ENCODE data around the gene CALN1. TPM values are rescaled to one million over a fixed set of nuclear protein-coding genes. Genes with fewer than 3 reads are reported as not detected.
A peak's percentile ranks its signal among the peaks of the same experiment; 100 is the strongest.

CALN1 gene
- total and polyA plus RNA-seq, 2 of the 8 experiments (the other 6 are each of a cell fraction or from before 2014, with no cell fraction given) = 6.4 to 15.2 TPM

DNA sequence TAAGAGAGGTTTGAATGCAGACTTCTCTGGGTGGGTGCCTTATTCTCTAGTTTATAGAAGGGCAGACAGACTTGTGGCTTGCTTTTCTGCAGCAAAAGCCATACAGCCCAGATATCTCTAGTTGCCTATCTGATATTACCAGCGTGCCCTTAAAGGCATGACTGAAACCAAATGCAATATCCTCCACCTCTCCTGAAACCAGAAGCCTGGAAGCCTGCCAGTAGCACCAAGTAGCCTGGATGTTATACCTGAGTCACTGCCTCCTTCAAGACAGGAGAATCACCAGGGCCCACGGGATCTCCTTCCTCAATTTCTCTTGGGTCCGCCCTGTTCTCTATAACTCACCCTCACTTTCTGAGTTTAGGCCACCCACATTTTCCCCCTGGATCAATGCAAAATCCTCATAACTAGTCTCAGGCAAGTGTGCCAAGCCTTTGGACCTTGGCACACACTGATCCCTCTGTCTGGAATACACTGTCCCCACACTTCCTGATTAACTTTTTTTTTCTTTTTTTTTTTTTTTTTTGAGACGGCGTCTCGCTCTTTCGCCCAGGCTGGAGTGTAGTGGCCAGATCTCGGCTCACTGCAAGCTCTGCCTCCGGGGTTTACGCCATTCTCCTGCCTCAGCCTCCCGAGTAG is 641.8 kb downstream of the CALN1 start:
- Histone ChIP-seq H3K27me3 (replicated peaks in 1 of 4; ENCODE audit: control insufficient read depth in 3 of 4, extremely low read depth in 1 of 4, insufficient read depth in 3 of 4, low read length in 3 of 4) (no peaks in the 10 kb centered on the region), H2AK5ac (ENCODE audit: low read depth, low read length) (no peak overlapping the region), H3K36me3 (ENCODE audit: control insufficient read depth in 2 of 4, insufficient read depth in 4 of 4, low read length in 3 of 4) (no peaks in the 10 kb centered on the region), H4K20me1 (replicated peaks in 1 of 2; ENCODE audit: control insufficient read depth in 1 of 2, insufficient read depth in 2 of 2, low read length in 2 of 2) (no peaks in the 10 kb centered on the region), H3K18ac (ENCODE audit: extremely low read depth, low read length) (no peak overlapping the region), H4K91ac (replicated peaks; ENCODE audit: insufficient read length, low read length) (no peak overlapping the region), H3K9me3 (ENCODE audit: insufficient read depth in 2 of 2, low read depth in 1 of 2, low read length in 1 of 2) (no peaks in the 10 kb centered on the region), H3K14ac (ENCODE audit: insufficient read length) (no peak overlapping the region), H2BK5ac (ENCODE audit: low read depth, low read length) (no peak overlapping the region), H2BK12ac (ENCODE audit: low read depth, low read length) (no peak overlapping the region), H2BK120ac (replicated peaks; ENCODE audit: low read depth, low read length) (no peak overlapping the region), H3K23me2 (ENCODE audit: low read depth, low read length) (no peaks in the 10 kb centered on the region), H3K23ac (ENCODE audit: insufficient read length) (no peak overlapping the region), H2AFZ (ENCODE audit: low read length) (no peak overlapping the region), H3K56ac (replicated peaks; ENCODE audit: insufficient read length, low read depth, low read length) (no peak overlapping the region), H4K8ac (ENCODE audit: extremely low read depth, insufficient read depth, low read length) (no peak overlapping the region), H3K4me2 (ENCODE audit: insufficient read depth in 1 of 2, low read depth in 2 of 2, low read length in 2 of 2) (no peak overlapping the region), H3K27ac (ENCODE audit: low read depth, low read length) (no peak overlapping the region), H3K4ac (replicated peaks; ENCODE audit: insufficient read length, low read depth, low read length) (no peak overlapping the region), H3K79me2 (ENCODE audit: control insufficient read depth in 1 of 2, insufficient read depth in 2 of 2, low read length in 2 of 2) (no peaks in the 10 kb centered on the region), H4K5ac (ENCODE audit: insufficient read length, low read depth, low read length) (no peak overlapping the region), H3K9ac (replicated peaks in 1 of 4; ENCODE audit: extremely low read depth in 1 of 4, low read depth in 3 of 4, low read length in 3 of 4) (no peak overlapping the region), H3K4me3 (ENCODE audit: extremely low read depth in 1 of 4, insufficient read depth in 2 of 4, low read depth in 3 of 4, low read length in 4 of 4) (no peak overlapping the region), H3K4me1 (replicated peaks in 1 of 4; ENCODE audit: control insufficient read depth in 3 of 4, insufficient read depth in 4 of 4, low read length in 3 of 4) (no peaks in the 10 kb centered on the region), H2BK15ac (ENCODE audit: low read length) (no peak overlapping the region), H3K79me1 (ENCODE audit: low read depth, low read length) (no peaks in the 10 kb centered on the region), H2BK20ac (ENCODE audit: low read length) (no peak overlapping the region)
- peak in 1 of 2 experiments; percentile 33 for DNase-seq (ENCODE audit: low read depth in 1 of 2, low spot score in 2 of 2)
- FAIRE-seq = no peak
- 97% methylated on average over 6 of the region's 11 CpGs; no CpG with 5 or more reads in 1 of the 2 experiments for WGBS, 2 experiments (ENCODE audit: extremely low coverage in 1 of 2, insufficient coverage in 1 of 2, insufficient read length in 1 of 2, insufficient replicate concordance in 2 of 2, low coverage in 1 of 2, low lambda C conversion rate in 2 of 2, missing lambda C conversion rate in 1 of 2)
- CTCF ChIA-PET (ENCODE audit: partially characterized antibody) = interaction anchor here (2.6 kb wide), 1 partner anchor 18 kb away, joined by 11 read pairs; no protein-coding TSS in a partner anchor
- POLR2A ChIA-PET (ENCODE audit: partially characterized antibody) = no interaction called here
- TF ChIP-seq GTF2F1 (IDR thresholded peaks at IDR 0.05; ENCODE audit: borderline replicate concordance, low read depth, low read length) (no peak), CEBPB (IDR thresholded peaks at IDR 0.05; ENCODE audit: low read depth, low read length) (no peak), ASH2L (IDR thresholded peaks at IDR 0.05; ENCODE audit: low read length) (no peak), RFX5 (IDR thresholded peaks at IDR 0.05; ENCODE audit: borderline replicate concordance, low read depth, low read length) (no peak), PHF8 (conservative IDR thresholded peaks at IDR 0.05; ENCODE audit: low read depth, low read length) (no peak), GABPA (IDR thresholded peaks at IDR 0.05; ENCODE audit: borderline replicate concordance, insufficient read depth, low read length) (no peak), POU5F1 (IDR thresholded peaks at IDR 0.05; ENCODE audit: low read depth, low read length) (no peak), BRCA1 (IDR thresholded peaks at IDR 0.05; ENCODE audit: low read depth, low read length) (no peak), JUN (IDR thresholded peaks at IDR 0.05; ENCODE audit: low read depth, low read length) (no peak), CTBP2 (IDR thresholded peaks at IDR 0.05; ENCODE audit: borderline replicate concordance, insufficient read depth, insufficient read length, low read length) (no peak), POLR2A (IDR thresholded peaks at IDR 0.05; ENCODE audit: control extremely low read depth in 1 of 2, low read depth in 2 of 2, low read length in 2 of 2) (no peak), CHD2 (IDR thresholded peaks at IDR 0.05; ENCODE audit: low read length) (no peak), JUND (IDR thresholded peaks at IDR 0.05; ENCODE audit: low read length) (no peak), CBX8 (IDR thresholded peaks at IDR 0.05; ENCODE audit: borderline replicate concordance, low read depth, low read length) (no peak), SIX5 (IDR thresholded peaks at IDR 0.05; ENCODE audit: low read depth, low read length) (no peak), POLR2AphosphoS5 (IDR thresholded peaks at IDR 0.05; ENCODE audit: low read depth, low read length) (no peak)

All from H1 (cell line).